Psoas muscle (tissue), 8 donors: ENCODE results near the gene KANK4. TPM values are rescaled to one million over a fixed set of nuclear protein-coding genes. Genes with fewer than 3 reads are reported as not detected.

Experiments used
- ATAC-seq, 4 donors: fragments of 200-7000 bp; cut with Tn5 transposase; one replicate each; pipeline ENCODE4 v1.9.1; 2020; ENCODE audit warnings: moderate library complexity in 3 of 4, mild to moderate bottlenecking in 2 of 4
- DNase-seq, 2 donors: peaks; one replicate each; pipeline ENCODE4 v3.0.0-alpha.2; 2020
- H3K27ac ChIP-seq: fragments of 200-600 bp; one replicate; pipeline ENCODE4 v1.8.0; 2022
- H3K27me3 ChIP-seq, 3 donors: fragments of 200-600 bp in 1 of 3; one replicate each; pipeline versions ENCODE4 v1.6.1 to v1.8.0; 2013 to 2022; ENCODE audit warnings: low read length in 2 of 3, mild to moderate bottlenecking in 2 of 3, moderate library complexity in 1 of 3; ENCODE audit not compliant: insufficient read depth in 3 of 3
- H3K36me3 ChIP-seq, 2 donors: fragments of 200-600 bp in 1 of 2; one replicate each; pipeline versions ENCODE4 v1.6.1 to v1.8.0; 2013 to 2022; ENCODE audit warnings: low read depth in 1 of 2, mild to moderate bottlenecking in 1 of 2, moderate library complexity in 1 of 2; ENCODE audit not compliant: insufficient read depth in 1 of 2
- H3K4me1 ChIP-seq: fragments of 200-600 bp; one replicate; pipeline ENCODE4 v1.8.0; 2022
- H3K4me3 ChIP-seq: fragments of 200-600 bp; one replicate; pipeline ENCODE4 v1.8.0; 2022; ENCODE audit warnings: mild to moderate bottlenecking
- H3K9me3 ChIP-seq: fragments of 200-600 bp; one replicate; pipeline ENCODE4 v1.8.0; 2022
- WGBS, 3 donors: extraction: QIAGEN DNeasy Blood & Tissue Kit; methylation state at CpG; one replicate each; pipeline versions ENCODE4 v1.1.6 to v1.1.7; 2013; 5-methylcytosine and 5-hydroxymethylcytosine counted together
- intact Hi-C, 2 donors: fragments of 100-400 bp; cut with DNase I; formaldehyde crosslinking; loops; one replicate each; pipeline versions ENCODE4 v1.11.0 to v1.14.2; 2022
- polyA plus RNA-seq, 3 donors: library from polyadenylated mRNA; stranded (reverse); fragments of 200-250 nt; gene quantifications; one replicate each; pipeline ENCODE4 v1.2.3, GENCODE V29; 2013
- total RNA-seq, 4 donors: library from RNA; stranded (reverse); fragmentation: NEBNext Ultra II Directional in 2 of 4; extraction: Animal tissue kit (Norgen Biotek cat#: 25700) in 2 of 4; gene quantifications; one replicate each; pipeline versions ENCODE4 v1.2.1 to v1.2.4, GENCODE V29; 2021 to 2023
- TF ChIP-seq, protein P1 (sequence below): fragments of 200-600 bp; IDR thresholded peaks from one replicate; pipeline ENCODE4 v1.8.0; 2022; ENCODE audit warnings: antibody characterized with exemption
- donor health status: healthy with polysubstance abuse.
- donor health status: DM: no; HTN: no; CAD: no; lungs with moderate emphysema.
- donor health status: Bipolar disorder and iron deficiency.
- donor health status: healthy.
- donor health status: DM: yes; HTN: yes; CAD: no.
- donor health status: DM: no; HTN: no; CAD: no.
- donor health status: DM: no; HTN: no; CAD: no.
- donor health status: DM: yes; HTN: yes; CAD: no.

Gene KANK4
- total and polyA plus RNA-seq, 7 donors: 0.09 to 1.1 (median 0.17) TPM; not detected in 3

DNA sequence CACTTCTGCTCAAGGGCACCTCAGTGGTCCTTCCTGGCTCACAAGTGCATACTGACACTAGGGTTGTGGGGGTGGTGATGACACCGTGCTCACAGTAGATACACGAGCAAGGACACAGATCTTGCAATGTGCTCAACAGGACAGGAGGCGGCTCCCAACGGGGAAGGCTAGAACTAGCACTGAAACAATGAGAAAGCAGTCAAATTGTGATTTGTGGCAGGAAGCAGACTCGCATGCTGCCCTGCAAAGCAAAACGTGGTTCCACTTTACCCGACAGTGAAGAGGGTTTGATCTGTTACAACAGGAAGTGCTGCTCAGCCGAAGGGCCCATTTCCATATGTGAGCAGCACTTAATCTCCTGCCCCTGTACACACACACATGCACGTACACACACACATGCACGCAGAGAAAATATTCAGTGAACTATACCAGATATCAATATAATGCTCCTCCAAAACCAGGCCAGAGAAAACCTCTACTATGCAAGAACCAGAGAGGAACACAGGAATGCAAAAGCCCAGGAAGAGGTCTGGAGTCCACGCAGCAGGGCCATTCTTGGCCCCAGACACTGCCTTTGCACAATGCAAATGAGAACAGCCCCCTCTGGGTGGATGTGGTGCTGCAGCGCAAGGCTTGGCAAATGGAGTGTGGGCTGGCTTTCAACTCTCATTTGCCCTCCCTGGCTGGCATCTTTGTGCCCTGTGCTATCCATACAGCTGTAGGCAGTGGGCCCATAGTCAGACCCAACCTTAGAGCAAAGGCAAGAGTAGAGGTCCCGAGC, 47.1 kb downstream of the KANK4 start:
- intact Hi-C loops: no loop called here
- WGBS, 3 donors: 68 to 71% (median 70%) methylated on average over 13 of the region's 13 CpGs
- TF ChIP-seq, protein P1, sequence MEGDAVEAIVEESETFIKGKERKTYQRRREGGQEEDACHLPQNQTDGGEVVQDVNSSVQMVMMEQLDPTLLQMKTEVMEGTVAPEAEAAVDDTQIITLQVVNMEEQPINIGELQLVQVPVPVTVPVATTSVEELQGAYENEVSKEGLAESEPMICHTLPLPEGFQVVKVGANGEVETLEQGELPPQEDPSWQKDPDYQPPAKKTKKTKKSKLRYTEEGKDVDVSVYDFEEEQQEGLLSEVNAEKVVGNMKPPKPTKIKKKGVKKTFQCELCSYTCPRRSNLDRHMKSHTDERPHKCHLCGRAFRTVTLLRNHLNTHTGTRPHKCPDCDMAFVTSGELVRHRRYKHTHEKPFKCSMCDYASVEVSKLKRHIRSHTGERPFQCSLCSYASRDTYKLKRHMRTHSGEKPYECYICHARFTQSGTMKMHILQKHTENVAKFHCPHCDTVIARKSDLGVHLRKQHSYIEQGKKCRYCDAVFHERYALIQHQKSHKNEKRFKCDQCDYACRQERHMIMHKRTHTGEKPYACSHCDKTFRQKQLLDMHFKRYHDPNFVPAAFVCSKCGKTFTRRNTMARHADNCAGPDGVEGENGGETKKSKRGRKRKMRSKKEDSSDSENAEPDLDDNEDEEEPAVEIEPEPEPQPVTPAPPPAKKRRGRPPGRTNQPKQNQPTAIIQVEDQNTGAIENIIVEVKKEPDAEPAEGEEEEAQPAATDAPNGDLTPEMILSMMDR: no peak
- no peaks in the 10 kb centered on the region for H3K9me3 ChIP-seq
- H3K36me3 ChIP-seq: no peaks in the 10 kb centered on the region
- no peaks in the 10 kb centered on the region for H3K27me3 ChIP-seq
- no peak overlapping the region for H3K27ac ChIP-seq
- no peaks in the 10 kb centered on the region for H3K4me1 ChIP-seq
- no peak for ATAC-seq
- no peak for DNase-seq
- no peak overlapping the region for H3K4me3 ChIP-seq

GRCh38 chr1:62271134-62271533, 48.1 kb downstream of the KANK4 start:
- Histone ChIP-seq H3K36me3 (no peaks in the 10 kb centered on the region), H3K27me3 (no peaks in the 10 kb centered on the region), H3K27ac (no peak overlapping the region), H3K4me1 (no peaks in the 10 kb centered on the region), H3K9me3 (no peaks in the 10 kb centered on the region), H3K4me3 (no peak overlapping the region)
- DNase-seq (no peak), ATAC-seq (no peak)
- intact Hi-C loops: no loop called here
- TF ChIP-seq, protein P1: no peak
- WGBS, 3 donors: 51 to 59% (median 52%) methylated on average over 7 of the region's 7 CpGs

GRCh38 chr1:62269851-62270495, 49.3 kb downstream of the KANK4 start:
- WGBS, 3 donors: 85 to 92% (median 87%) methylated on average over 9 of the region's 9 CpGs
- intact Hi-C loops: no loop called here
- no peaks in the 10 kb centered on the region for H3K36me3 ChIP-seq
- no peaks in the 10 kb centered on the region for H3K9me3 ChIP-seq
- ATAC-seq: no peak
- no peaks in the 10 kb centered on the region for H3K27me3 ChIP-seq
- TF ChIP-seq, protein P1: no peak
- no peak overlapping the region for H3K27ac ChIP-seq
- no peak overlapping the region for H3K4me3 ChIP-seq
- no peaks in the 10 kb centered on the region for H3K4me1 ChIP-seq
- no peak for DNase-seq

DNA sequence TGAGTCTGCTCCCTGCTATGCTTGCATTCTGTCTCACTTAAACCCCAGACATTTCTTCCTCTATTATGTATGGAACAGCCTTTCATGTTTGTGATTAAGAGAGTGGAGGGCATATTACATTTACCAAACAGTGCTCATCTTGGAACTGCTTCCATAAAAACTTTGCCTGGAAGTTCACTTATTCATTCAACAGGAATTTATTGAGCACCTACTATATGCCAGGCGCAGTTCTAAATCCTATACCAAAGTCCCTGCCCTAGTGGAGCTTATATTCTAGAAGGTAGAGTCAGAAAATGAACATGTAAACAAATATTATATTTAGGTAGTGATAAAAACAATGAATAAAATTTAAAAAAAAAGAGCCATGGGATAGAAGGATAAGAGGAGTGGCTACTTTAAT, 49.8 kb downstream of the KANK4 start:
- intact Hi-C loops: no loop called here

More for the DNA sequence above, 49.8 kb downstream of the KANK4 start:
- Histone ChIP-seq H3K27ac (no peak overlapping the region), H3K36me3 (no peaks in the 10 kb centered on the region), H3K27me3 (no peaks in the 10 kb centered on the region), H3K4me3 (no peak overlapping the region), H3K9me3 (no peaks in the 10 kb centered on the region), H3K4me1 (no peaks in the 10 kb centered on the region)
- no peak for DNase-seq
- ATAC-seq: no peak
- WGBS, 3 donors: 95 to 100% (median 98%) methylated on average over 1 of the region's 1 CpG
- TF ChIP-seq, protein P1: no peak
